ENCODE data around the gene ANP32D.
"Not testable (repeated sequence)": the region's sequence is repeated elsewhere in the genome, so short reads cannot be mapped to it uniquely, and the experiment has no call there.

The ANP32D gene

DNA sequence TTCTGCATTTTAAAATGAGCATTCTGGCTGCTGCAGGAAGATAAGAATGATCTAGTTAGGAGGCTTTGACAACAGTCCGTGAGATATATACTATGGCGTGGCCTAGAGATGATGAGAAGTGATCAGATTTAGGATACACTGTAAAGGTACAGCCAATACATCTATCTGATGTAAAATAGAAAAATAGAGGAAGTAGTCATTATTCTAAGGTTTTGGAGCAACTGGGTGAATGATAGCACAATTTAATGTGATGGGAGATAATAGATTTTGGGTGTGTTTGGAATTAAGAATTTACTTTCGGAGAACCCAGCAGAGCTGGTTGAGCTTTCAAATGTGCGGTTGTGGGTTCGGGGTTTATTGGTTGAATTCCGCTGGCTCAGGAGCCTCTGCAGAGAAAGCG, at the start of gene ANP32D:
TSS of gene ANP32D (plus strand) at position 301 of the 400 bp plus-strand sequence. CDS start 106 bp downstream, outside the sequence.
- no peak for DNase-seq

DNA sequence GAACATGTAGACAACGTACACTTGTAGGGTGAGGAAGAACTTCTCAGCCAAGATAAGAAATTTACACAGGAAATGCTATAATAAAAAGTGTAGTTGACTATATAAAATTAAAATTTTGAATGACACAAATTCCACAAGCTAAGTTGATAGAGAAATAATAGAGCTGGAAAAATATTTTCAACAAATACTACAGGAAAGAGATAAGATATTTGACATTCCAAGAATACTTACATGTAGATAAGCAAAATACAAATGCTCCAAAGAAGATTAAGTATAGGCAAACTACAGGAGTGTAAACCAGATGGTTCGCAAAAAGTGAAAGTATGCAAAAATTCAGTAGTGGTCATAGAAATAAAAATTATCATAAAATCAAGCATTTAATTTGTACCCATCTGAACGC, 49.2 kb upstream of the ANP32D start:
- no peak for DNase-seq

DNA sequence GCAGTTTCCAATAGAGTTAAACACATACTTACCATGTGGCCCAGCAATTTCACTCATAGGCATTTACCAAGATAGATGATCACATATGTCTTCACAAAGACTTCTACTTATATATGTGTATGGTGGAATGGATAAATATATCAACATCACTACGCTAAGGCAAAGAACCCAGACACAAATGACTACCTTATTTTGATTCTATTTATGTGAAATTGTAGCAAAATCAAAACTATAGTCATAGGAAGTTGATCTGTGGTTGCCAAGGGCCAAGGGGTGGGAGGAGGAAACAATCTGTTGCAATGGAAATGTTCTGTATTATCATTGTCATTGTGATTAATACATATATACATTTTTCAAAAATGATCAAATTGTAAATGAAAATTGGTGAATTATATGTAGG, 47.7 kb upstream of the ANP32D start:
- DNase-seq: no peak

DNA sequence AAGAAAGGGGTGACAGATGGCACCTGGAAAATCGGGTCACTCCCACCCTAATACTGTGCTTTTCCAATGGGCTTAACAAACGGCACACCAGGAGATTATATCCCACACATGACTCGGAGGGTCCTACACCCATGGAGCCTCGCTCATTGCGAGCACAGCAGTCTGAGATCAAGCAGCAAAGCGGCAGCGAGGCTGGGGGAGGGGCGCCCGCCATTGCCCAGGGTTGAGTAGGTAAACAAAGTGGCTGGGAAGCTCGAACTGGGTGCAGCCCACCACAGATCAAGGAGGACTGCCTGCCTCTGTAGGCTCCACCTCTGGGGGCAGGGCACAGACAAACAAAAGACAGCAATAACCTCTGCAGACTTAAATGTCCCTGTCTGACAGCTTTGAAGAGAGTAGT, 38.3 kb upstream of the ANP32D start:
- DNase-seq: not testable (repeated sequence)

DNA sequence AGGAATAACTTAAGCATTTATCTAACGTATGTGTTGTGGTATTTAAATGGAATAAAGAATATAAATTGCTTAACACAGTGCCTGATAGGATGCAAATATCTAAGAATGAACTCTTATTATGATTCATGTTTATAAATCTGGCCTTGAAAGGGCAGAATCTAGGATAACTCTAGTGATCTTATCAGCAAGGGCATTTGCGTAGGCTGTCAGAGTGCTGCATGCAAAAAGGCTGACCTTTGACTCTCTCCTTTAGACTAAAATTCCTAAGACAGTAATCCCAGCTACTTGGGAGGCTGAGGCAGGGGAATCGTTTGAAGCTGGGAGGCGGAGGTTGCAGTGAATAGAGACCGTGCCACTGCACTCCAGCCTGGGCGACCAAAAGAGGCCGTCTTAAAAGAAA, 31.3 kb upstream of the ANP32D start:
- no peak for DNase-seq

DNA sequence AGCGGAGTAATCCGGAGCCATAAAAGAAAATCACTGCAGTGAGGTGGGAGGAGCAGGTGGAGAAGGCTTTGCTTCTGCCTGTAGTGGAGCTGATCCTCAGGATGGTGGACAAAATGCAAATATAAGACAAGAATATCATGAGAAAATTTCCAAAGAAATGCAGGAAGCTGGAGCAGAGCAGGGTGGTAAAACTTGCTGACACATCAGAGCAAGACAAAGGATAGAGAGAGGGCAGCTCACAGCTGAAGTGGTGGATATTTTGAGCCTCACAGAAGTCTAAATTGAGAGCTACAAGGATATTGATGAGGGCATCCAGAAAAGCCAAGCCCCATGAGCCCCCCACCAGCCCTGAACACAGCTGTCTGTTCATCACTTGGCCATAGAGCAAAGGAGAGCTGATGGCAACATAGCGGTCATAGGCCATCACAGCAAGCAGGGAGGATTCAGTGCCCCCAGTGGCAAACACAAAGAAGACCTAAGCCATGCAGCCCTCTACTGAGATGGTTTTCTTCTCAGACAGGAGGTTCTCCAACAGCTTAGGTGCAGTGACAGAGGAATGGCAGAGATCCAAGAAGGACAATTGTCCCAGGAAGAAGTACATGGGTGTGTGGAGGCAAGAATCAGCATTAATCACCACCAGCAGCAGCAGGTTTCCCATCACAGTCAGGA, 30.0 kb upstream of the ANP32D start:
- no peak for DNase-seq

DNA sequence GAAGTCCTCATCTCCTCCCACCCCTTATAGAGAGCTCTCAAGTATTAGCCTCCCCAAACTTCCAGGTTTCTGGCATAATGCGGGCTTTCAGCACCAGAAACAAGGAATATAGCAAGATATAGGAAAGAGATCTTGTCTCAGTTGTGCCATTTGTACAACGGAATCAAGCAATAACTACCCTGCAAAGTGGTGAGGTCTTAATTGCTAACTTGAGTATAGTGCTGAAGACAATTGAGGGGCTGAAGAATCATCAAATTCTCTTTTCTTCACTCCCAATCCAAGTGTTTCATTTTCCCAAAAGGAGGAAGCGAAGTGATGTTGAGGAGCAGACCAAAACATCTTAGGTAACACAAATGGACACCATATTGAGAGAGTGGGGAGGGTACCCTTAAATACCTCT, 26.8 kb upstream of the ANP32D start:
- DNase-seq: no peak

DNA sequence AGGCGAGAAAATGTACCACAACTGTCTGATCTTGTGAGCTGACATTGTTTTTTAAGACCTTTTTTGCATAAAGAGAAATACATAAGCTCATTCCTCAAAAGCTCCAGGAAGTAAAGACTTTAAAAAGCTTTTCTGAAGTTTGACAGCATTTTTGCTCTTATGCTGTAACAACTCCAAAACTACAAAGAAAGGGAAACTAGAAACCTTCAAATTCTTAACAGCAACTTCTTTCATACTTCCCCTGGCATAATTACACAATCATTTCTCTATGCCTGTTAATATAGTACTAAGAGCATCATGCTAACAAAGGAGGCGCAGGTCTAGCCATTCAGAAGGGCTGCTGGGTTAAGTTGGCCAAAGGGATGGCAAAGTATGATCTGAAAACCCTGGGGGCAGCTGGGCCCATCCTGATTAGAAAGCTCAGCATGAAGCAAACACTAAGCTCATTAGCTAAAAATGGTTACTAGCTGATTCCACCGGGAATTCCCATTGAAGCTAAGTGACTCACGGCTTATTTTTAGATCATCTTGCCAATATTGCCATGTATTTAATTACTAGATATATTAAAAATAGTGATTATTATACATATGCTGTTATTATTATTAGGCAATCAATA, 26.1 kb upstream of the ANP32D start:
- no peak for DNase-seq

DNA sequence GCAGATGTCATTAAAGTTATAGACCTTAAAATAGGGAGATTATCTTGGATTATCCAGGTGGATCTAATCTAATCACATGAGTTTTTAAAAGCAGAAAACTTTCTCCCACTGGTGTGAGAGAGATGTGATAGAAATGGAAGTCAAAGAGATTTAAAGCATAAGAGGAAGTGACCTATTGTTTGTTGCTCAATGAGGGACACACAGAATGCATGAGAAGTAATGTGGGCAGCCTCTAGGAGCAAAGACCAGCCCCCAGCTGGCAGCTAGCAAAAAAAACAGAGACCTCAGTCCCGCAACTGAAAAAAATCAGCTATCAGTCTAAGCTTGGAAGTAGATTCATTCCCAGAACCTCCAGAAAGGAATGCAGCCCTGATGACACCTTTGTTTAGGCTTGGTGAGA, 24.6 kb upstream of the ANP32D start:
- DNase-seq: no peak

DNA sequence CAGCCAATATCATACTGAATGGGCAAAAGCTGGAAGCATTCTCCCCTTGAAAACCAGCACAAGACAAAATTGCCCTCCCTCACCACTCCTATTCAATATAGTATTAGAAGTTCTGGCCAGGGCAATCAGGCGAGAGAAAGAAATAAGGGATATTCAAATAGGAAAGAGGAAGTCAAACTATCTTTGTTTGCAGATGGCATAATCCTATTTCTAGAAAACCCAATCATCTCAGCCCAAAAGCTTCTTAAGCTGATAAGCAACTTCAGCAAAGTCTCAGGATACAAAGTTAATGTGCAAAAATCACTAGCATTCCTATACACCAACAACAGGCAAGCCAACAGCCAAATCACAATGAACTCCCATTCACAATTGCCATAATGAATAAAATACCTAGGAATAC, 21.0 kb upstream of the ANP32D start:
- DNase-seq: no peak

DNA sequence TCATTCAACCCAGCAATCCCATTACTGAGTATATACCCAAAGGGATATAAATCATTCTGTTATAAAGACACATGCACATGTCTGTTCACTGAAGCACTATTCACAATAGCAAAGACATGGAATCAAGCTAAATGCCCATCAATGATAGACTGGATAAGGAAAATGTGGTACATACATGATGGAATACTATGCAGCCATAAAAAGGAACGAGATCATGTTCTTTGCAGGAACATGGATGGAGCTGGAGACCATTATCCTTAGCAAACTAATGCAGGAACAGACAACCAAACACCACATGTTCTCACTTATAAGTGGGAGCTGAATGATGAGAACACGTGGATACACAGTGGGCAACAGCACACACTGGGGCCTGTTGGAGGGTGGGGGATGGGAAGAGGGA, 19.4 kb upstream of the ANP32D start:
- not testable (repeated sequence) for DNase-seq

DNA sequence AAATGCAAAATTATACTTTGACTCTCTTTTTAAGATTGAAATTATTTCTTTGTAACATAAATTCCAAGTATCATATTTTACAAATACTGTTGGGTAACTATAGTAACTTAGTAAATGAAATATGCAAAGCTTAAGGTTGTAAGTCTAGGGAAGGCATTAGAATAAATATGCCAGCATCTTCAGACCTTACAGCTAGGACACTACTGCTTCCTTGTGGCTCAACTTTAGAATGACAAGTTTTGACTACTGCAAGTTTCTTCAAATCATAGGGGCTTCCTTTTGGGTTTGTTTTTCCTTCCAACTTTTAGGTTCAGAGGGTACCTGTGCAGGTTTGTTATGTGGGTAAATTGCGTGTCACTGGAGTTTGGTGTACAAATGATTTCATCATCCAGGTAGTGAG, 17.7 kb upstream of the ANP32D start:
- DNase-seq: peak; percentile 49

DNA sequence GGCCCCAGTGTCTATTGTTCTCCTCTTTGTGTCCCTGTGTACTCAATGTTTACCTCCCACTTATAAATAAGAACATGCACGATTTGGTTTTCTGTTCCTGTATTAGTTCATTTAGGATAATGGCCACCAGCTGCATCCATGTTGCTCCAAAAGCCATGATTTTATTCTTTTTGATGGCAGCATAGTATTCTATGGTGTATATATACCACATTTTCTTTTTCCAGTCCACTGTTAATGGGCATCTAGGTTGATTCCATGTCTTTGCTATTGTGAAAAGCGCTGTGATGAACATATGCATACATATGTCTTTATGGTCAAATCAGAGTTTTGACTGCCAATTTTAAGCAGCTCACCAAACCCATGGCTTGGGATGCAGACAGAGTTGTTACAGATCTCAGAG, 17.2 kb upstream of the ANP32D start:
- no peak for DNase-seq

DNA sequence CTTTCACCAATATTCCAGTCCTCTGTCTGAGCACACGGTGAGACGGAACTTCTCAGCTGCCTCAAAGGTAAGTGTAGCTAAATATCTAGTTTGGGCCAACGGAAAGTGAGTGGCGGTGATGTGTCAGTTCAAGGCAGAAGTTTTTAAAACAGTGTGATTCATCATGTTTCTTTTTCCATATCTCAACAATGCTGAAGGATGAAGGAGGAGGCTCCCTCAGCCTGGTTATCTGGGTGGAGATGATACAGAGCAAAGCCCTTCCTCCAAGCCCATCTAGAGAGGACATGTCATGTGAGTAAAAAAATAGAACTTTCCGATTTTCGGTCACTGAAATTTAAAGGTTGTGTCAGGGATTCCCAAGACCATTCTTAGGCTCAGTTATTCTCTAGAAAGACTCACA, 13.1 kb upstream of the ANP32D start:
- no peak for DNase-seq

DNA sequence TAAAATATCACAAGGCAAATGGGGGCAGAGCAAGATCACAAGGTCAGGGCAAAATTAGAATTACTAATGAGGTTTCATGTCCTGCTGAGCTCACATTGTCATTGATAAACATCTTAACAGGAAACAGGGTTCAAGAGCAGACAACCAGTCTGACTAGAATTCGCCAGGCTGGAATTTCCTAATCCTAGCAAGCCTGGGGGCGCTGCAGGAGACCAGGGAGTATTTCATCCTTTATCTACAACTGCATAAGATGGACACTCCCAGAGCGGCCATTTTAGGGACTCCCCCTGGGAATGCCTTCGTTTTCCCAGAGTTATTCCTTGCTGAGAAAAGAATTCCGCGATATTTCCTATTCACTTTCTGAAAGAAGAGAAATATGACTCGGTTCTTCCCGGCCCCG, 3.3 kb upstream of the ANP32D start:
- DNase-seq: not testable (repeated sequence)

DNA sequence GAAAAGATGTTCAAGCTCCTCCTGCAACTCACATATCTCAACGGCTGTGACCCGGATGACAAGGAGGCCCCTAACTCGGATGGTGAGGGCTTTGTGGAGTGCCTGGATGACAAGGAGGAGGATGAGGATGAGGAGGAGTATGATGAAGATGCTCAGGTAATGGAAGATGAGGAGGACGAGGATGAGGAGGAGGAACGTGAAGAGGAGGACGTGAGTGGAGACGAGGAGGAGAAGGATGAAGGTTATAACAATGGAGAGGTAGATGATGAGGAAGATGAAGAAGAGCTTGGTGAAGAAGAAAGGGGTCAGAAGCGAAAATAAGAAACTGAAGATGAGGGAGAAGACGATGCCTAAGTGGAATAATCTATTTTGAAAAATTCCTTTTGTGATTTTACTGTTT, 702 bp downstream of the ANP32D start:
- DNase-seq: no peak

DNA sequence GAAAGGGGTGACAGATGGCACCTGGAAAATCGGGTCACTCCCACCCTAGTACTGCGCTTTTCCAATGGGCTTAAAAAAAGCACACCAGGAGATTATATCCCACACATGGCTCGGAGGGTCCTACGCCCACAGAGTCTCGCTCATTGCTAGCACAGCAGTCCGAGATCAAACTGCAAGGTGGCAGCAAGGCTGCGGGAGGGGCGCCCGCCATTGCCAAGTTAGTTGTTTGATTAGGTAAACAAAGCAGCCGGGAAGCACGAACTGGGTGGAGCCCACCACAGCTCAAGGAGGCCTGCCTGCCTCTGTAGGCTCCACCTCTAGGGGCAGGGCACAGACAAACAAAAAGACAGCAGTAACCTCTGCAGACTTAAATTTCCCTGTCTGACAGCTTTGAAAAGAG, 2.1 kb downstream of the ANP32D start:
- DNase-seq: not testable (repeated sequence)

DNA sequence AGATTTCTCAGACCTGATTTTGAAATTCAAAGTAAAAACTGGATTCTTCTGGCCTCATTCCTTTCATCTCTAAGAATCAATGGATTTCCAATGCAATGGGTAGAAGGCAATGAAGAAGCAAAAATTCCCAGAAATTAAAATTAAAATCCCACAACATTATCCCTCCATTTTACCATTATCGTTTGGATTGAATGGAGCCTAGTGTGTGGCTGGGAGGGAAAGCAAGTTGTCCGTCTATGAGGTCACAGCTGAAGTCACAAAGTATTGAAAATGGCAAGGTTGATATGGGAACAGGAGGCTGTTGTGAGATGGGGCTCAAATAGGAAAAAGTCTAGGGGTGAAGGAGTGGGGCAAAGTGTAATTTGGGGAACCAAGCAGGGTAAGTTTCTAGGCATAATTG, 9.8 kb downstream of the ANP32D start, which contains the start of gene C12orf54:
TSS of gene C12orf54 (plus strand) at position 301 of the 400 bp plus-strand sequence. CDS start 799 bp downstream, outside the sequence.
- no peak for DNase-seq

DNA sequence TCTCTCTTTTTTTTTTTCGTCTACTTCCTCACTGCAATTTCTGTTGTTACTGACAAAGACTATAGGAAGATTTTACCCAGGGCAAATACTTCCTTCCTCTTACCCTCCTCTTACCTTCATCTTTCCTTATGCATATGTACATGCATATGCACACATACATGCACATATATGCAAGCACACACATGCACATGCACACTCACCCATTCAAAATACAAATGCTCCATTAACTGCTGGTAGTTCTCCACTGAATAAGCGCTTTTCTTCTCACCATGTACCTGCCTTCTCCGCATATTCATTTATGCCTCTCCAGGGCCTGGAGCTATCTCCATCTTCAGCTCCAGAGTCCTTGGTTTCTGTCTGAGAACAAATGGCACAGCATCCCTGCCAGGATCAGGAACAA, 10.6 kb downstream of the ANP32D start:
- no peak for DNase-seq

DNA sequence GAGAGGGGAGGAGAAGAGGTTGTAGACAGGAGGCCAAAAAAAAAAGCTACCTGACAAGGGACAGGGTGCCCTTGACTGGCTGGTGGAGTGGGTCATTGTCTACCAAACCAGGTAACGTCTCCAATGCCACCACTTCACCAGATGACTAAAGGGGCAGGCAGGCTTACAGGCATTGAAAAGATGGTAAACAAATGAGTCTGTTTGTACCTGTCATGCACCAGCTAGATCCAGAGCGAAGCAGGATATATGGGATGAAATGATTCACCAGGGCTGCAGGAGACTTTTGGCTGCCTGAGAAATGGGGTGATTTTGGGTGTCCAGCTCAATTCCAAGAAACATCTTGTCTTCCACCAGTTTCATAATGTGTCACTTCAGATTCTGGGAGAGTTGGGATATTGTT, 13.9 kb downstream of the ANP32D start:
- no peak for DNase-seq

DNA sequence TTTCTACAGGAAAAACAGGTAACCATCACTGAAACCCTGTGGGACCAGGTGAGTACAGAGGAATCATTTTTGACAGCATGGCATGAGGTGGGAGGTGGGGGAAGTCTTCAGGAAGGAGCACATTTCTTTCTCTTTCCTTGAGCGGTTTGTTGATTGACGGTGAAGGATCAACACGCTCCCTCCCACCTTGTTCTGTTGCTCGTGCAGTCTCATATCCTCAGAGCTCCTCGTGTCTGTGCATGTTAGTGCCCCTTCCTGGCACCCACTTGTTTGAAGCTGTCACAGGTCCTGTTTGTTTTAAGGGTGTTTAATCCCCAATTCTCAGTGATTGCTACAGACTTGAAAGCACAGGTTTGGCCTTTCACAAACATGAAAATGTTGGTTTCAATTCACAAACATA, 14.3 kb downstream of the ANP32D start:
- DNase-seq: no peak

DNA sequence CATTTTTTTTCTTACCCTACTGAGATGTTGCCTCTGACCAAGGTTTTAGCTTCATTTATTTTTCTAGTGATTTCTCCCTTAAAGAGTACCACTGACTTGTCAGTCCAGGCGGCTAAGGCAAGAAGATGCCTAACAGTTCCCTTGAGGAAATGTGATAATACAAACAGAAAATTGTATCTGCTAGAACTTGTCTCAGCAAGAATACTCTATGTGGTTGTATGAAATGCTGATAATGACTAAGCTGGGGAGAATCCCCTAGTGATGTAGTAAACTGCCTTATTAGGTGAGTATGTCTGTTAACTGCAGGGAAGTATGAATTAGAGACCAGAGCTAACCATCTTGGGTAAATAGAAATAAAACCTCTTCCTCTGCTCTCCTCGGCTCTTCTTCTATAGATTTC, 16.7 kb downstream of the ANP32D start:
- DNase-seq: no peak

DNA sequence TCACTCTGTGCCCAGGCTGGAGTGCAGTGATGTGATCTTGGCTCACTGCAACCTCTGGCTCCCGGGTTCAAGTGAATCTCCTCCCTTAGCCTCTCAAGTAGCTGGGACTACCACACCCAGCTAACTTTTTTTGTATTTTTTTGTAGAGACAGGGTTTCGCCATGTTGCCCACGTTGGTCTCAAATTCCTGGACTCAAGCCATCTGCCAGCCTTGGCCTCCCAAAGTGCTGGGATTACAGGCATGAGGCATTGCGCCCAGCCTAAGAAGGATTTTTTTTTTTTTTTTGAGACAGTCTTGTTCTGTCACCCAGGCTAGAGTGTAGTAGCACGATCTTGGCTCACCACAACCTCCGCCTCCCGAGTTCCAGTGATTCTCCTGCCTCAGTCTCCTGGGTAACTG, 17.1 kb downstream of the ANP32D start:
- DNase-seq: not testable (repeated sequence)

DNA sequence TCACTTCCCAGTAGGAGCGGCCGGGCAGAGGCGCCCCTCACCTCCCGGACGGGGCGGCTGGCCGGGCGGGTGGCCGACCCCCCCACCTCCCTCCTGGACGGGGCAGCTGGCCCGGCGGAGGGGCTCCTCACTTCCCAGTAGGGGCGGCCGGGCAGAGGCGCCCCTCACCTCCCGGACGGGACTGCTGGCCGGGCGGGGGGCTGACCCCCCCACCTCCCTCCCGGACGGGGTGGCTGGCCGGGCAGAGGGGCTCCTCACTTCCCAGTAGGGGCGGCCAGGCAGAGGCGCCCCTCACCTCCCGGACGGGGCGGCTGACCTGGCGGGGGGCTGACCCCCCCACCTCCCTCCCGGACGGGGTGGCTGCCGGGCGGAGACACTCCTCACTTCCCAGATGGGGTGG, 27.9 kb downstream of the ANP32D start:
- DNase-seq: not testable (repeated sequence)

DNA sequence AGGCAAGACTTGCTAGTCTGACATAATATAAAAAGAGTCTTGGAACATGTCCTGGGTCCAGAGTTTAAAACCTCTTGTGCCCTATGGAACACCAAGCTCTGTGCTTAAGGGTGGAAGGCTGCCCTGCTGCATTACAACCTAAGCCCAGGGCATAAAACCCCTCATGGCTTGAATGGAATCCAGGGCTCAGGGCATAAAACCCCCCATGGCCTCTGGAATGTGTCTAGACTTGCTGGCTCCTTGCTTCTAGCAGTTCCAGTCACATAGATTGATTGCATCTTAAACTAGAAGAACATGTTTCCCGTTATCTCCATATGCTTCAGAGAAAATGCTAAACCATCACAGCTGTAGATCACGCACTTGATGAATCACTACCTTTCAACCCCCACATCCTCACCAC, 34.5 kb downstream of the ANP32D start:
- DNase-seq: not testable (repeated sequence)
